KG1 (cell line): ENCODE measurements around the gene LARP4B.

Experiments
- DNase-seq: peaks from one replicate; lab custom pipeline; 2025; lab: John Stamatoyannopoulos, UW

LARP4B gene

GRCh38 chr10:931326-932318 lies at the start of gene LARP4B:
TSS of gene LARP4B (minus strand) at chr10:931705. CDS start at chr10:885721, 45,984 bp downstream.
- DNase-seq: peak; percentile 93

DNA sequence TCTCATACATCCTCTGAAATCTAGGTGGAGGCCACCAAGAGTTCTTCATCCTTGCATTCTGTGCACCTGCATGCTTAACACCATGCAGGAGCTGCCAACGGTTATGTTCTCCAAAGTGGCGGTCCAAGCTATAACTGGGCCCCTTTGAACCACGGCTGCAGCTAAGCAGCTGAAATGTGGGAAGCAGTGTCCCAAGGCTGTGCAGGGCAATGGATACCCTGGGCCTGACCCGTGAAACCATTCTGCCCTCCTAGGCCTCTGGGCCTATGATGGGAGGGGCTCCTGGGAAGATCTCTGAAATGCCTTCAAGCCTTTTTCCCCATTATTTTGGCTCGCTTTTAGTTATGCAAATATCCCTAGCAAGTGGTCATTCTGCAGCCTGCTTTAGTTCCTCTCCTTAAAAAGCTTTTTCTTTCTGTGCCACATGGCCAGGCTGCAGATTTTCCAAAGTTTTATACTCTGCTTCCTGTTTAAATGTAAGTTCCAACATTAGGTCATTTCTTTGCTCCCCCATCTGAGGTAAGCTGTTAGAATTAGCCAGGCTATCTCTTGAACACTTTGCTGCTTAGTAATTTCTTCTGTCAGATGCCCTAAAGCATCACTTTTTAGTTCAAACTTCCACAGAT lies 49.1 kb upstream of the LARP4B start:
- DNase-seq: no peak

GRCh38 chr10:978826-979421 lies 47.4 kb upstream of the LARP4B start:
- DNase-seq: no peak

- no peak for DNase-seq
These were observed 44.8 kb upstream of the LARP4B start for GRCh38 chr10:976316-976715.

DNA sequence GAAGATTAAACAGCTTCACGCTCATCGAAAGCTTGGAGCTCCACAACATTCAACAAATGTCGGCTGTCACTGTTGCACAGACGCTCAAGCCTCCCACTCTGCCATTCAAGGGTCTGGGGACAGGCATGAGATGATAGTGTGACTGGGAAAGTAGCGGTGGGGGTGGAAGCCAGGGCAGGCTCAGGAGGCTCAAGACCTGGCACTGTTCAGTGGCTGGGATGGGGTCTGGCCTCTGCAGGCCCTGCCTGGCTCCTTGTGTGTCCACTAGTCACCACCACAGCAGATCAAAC lies 43.2 kb upstream of the LARP4B start:
- no peak for DNase-seq

- DNase-seq: no peak
These were observed 42.7 kb upstream of the LARP4B start for GRCh38 chr10:974038-974784.

DNA sequence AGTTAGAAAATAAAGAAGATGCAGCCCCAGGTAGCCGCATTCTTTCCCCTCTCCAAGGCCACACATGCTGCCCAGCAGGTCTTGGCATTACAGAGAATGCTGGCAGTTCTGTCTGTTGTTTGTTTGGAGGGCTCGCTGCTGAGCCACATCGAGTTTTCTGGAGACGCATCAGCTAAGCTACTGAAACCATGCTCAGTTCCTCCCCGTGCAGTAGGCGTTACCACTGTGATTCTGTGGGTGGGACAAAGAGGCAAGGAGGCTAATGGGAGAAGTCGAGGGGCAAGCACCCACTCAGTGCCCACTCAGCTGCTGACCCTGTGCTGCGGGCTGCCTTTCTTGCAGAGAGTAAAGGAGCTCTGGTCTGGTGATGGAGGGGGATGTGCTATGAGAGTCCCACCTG lies 41.3 kb upstream of the LARP4B start:
- no peak for DNase-seq

DNA sequence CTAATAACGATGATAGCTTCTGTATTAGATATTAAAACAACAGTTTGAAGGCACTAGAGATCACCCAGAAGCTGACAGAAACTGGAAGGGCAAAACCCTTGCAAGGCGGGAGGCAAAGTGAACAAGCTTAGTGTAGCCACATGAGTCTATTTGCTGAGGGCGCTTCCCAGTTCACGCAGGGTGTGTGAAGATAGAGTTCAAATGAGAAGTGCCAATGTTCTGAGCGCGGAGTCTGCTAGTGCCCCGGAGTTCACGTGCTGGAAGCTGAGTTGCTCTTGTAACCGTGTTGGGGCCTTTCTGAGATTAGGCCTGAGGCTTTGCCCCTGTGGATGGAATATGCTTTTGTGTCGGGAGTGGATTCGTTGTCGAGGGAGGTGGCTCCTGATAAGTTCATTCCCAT lies 40.1 kb upstream of the LARP4B start:
- no peak for DNase-seq

GRCh38 chr10:971150-971542 lies 39.6 kb upstream of the LARP4B start:
- DNase-seq: no peak

- no peak for DNase-seq
These were observed 39.0 kb upstream of the LARP4B start for GRCh38 chr10:970311-971149.

GRCh38 chr10:969473-970150 lies 38.1 kb upstream of the LARP4B start:
- no peak for DNase-seq

DNA sequence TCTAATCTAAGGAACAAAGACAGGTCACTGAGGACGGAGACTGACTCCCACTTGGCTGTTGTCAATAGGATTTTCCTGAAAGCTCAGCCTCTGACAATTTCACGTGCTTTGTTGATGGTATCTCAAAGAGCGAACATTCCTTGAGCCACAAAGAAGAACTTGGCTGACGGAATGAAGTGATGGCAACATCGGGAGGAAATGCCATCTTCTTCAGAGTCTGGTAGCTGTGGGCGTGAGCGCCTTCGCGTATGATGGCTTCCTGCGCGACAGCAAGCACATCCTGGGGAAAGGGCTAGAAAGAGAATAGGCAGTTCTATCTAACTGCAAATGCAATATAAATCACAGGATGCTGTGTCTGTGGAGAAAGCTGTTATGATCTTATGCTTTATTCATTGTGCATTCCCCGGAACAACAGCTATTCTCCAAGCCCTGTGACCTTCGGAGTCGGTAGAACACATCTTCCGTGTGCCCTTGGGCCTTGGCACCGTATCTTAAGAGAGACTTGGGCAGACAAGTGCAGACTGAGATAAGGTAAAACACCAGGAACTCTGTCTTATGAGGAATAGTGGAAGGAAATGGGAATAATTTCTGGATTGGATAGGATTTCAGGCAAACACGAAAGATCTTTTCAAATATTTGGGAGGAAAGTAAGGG lies 37.2 kb upstream of the LARP4B start:
- no peak for DNase-seq

DNA sequence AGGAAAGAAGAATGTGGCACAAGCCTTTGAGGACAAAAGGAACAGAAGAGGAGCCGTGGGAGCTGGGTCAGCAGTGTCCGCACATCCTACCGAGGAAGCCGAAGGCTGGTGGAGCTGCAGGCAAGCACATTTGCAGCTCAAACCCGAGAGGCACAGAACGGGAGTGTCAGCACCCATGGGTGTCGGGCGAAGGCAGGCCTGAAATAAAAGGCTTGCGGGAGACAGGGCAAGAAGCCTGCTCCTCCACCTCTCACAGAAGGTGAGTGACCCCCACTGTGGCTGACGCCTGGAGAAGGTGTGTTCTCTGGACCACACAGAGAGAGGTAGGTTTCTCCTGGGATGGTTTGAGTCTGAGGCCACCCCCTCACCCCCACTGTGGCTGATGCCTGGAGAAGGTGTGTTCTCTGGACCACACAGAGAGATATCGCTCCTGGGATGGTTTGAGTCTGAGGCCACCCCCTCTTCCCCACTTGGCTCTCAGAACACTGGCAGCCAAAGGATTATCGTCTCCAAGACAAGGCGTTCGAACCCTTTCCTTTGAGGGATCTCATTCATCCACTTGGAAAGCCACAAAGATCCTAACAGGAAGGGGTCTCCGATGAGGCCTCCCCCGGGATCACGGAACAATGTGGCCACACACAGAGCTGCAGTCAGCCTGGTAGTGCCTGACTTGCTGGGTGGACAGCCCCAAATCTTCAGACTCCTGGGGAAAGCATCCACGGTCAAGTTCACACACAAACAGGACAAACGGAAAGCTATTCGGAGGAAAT lies 35.1 kb upstream of the LARP4B start:
- no peak for DNase-seq

GRCh38 chr10:964988-965417 lies 33.5 kb upstream of the LARP4B start:
- no peak for DNase-seq

DNA sequence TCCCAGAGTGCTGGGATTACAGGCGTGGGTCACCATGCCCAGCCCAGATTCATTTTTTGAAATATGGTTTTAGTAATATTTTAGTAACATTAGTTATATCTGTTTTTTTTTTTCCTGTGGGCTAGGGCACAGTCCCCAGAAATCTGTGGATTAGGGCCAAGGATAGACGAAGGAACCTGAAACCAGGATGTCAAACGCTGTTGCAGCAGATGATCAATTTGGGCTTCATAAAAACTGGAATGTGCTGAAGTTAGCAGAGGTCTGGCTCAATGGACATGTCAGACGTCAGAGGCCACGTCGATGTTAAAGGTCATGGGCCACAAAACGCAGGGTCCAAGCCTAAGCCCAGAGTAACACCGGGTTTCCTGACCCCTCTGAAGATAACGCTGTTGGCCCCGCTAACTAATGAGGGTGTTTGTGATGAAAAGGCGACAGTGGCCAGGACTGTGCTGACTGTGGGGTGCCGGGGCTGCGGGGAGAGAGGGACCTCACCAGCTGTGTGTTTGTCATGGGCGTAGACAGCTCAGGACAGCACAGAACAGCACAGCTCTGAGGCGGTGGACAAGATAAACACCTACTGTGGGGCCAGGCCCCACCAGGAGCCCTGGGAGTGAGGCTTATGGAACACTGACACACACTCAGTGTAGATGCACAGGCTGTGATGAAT lies 32.9 kb upstream of the LARP4B start:
- no peak for DNase-seq

- no peak for DNase-seq
These were observed 32.1 kb upstream of the LARP4B start for GRCh38 chr10:963655-964054.

GRCh38 chr10:963186-963585 lies 31.7 kb upstream of the LARP4B start:
- DNase-seq: no peak

DNA sequence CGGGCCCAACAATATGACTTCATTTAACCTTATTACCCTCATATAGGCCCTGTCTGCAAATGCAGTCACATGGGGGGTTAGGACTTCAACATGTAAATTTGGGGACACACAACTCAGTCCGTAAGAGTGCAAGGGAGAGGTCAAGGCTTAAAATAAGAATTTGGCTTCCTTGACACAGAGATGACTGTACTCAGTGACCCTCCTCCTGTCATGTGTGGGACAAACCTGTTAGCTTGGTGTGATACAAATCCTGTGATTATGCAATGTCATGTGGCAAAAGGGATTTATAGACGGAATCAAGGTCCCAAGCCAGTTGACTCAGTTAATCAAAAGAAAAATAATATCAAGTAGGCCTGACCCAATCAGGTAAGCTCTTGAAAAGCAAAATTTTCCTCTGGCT lies 30.8 kb upstream of the LARP4B start:
- DNase-seq: no peak

- DNase-seq: no peak
These were observed 27.4 kb upstream of the LARP4B start for GRCh38 chr10:958856-959255.
